HUES6 (cell line): ENCODE results near the gene WRAP53.
A peak's percentile ranks its signal among the peaks of the same experiment; 100 is the strongest.

Experiments used
- H3K27ac ChIP-seq: 2 replicates; pipeline ENCODE4 v1.7.0; 2013; ENCODE audit warnings: low read depth, mild to moderate bottlenecking, low read length, inconsistent platforms
- H3K27me3 ChIP-seq: 2 replicates; pipeline ENCODE4 v1.6.1; 2013; ENCODE audit warnings: low read length; ENCODE audit not compliant: control insufficient read depth, insufficient read depth
- H3K36me3 ChIP-seq: 2 replicates; pipeline ENCODE4 v1.6.1; 2013; ENCODE audit warnings: low read length; ENCODE audit not compliant: control insufficient read depth, insufficient read depth
- H3K4me1 ChIP-seq: 2 replicates; pipeline ENCODE4 v1.6.1; 2013; ENCODE audit warnings: low read length; ENCODE audit not compliant: control insufficient read depth, insufficient read depth
- H3K4me3 ChIP-seq: 2 replicates; pipeline ENCODE4 v1.5.1; 2013; ENCODE audit warnings: low read depth, low read length
- H3K9ac ChIP-seq: one replicate; pipeline ENCODE4 v1.6.1; 2013; ENCODE audit warnings: mild to moderate bottlenecking, low read length
- H3K9me3 ChIP-seq: 2 replicates; pipeline ENCODE4 v1.6.1; 2013; ENCODE audit warnings: low read depth, low read length; ENCODE audit not compliant: control insufficient read depth, insufficient read depth

The WRAP53 gene

GRCh38 chr17:7703584-7704479, 15.6 kb downstream of the WRAP53 start:
- Histone ChIP-seq H3K27ac (no peak overlapping the region), H3K36me3 (peaks cover 9% of the 10 kb centered on the region), H3K9me3 (no peaks in the 10 kb centered on the region), H3K4me1 (peaks cover 23% of the 10 kb centered on the region), H3K4me3 (peak overlapping the region; percentile 62), H3K9ac (peak overlapping the region; percentile 9), H3K27me3 (peaks cover 14% of the 10 kb centered on the region)

GRCh38 chr17:7704601-7705268, 16.5 kb downstream of the WRAP53 start, which contains the start of gene EFNB3:
TSS of gene EFNB3 (plus strand) at chr17:7705202. CDS start at chr17:7705599, 397 bp downstream.
- Histone ChIP-seq H3K27me3 (peaks cover 14% of the 10 kb centered on the region), H3K9ac (peak within 1 kb of the TSS; percentile 27), H3K36me3 (peaks cover 9% of the 10 kb centered on the region), H3K9me3 (no peaks in the 10 kb centered on the region), H3K4me1 (peaks cover 23% of the 10 kb centered on the region), H3K4me3 (peak within 1 kb of the TSS; percentile 62), H3K27ac (no peak within 1 kb of the TSS)

GRCh38 chr17:7705269-7706255, 17.3 kb downstream of the WRAP53 start:
- H3K27ac ChIP-seq: no peak overlapping the region
- peak overlapping the region; percentile 62 for H3K4me3 ChIP-seq
- H3K4me1 ChIP-seq: peaks cover 23% of the 10 kb centered on the region
- peaks cover 14% of the 10 kb centered on the region for H3K27me3 ChIP-seq
- no peaks in the 10 kb centered on the region for H3K9me3 ChIP-seq
- peaks cover 8% of the 10 kb centered on the region for H3K36me3 ChIP-seq
- H3K9ac ChIP-seq: peak overlapping the region; percentile 27

GRCh38 chr17:7706631-7707354, 18.5 kb downstream of the WRAP53 start:
- H3K27ac ChIP-seq: no peak overlapping the region
- no peaks in the 10 kb centered on the region for H3K9me3 ChIP-seq
- H3K9ac ChIP-seq: no peak overlapping the region
- H3K4me3 ChIP-seq: 0 out of 2 replicates have a peak overlapping the region, but pooled peaks have one; percentile 62
- peaks cover 15% of the 10 kb centered on the region for H3K27me3 ChIP-seq
- no peaks in the 10 kb centered on the region for H3K36me3 ChIP-seq
- peaks cover 27% of the 10 kb centered on the region for H3K4me1 ChIP-seq

- Histone ChIP-seq H3K9me3 (no peaks in the 10 kb centered on the region), H3K4me3 (no peak overlapping the region), H3K9ac (no peak overlapping the region), H3K27me3 (peaks cover 21% of the 10 kb centered on the region), H3K36me3 (no peaks in the 10 kb centered on the region), H3K4me1 (peaks cover 33% of the 10 kb centered on the region), H3K27ac (no peak overlapping the region)
These were observed 19.2 kb downstream of the WRAP53 start for GRCh38 chr17:7707446-7707845.

GRCh38 chr17:7707858-7708750, 19.8 kb downstream of the WRAP53 start:
- peaks cover 21% of the 10 kb centered on the region for H3K27me3 ChIP-seq
- no peak overlapping the region for H3K27ac ChIP-seq
- no peaks in the 10 kb centered on the region for H3K36me3 ChIP-seq
- no peak overlapping the region for H3K4me3 ChIP-seq
- H3K9ac ChIP-seq: no peak overlapping the region
- peaks cover 35% of the 10 kb centered on the region for H3K4me1 ChIP-seq
- H3K9me3 ChIP-seq: no peaks in the 10 kb centered on the region

- Histone ChIP-seq H3K9ac (no peak overlapping the region), H3K36me3 (no peaks in the 10 kb centered on the region), H3K9me3 (no peaks in the 10 kb centered on the region), H3K27ac (no peak overlapping the region), H3K27me3 (peaks cover 24% of the 10 kb centered on the region), H3K4me3 (no peak overlapping the region), H3K4me1 (peaks cover 27% of the 10 kb centered on the region)
These were observed 20.8 kb downstream of the WRAP53 start for GRCh38 chr17:7709031-7709430.

- H3K4me3 ChIP-seq: no peak overlapping the region
- H3K9me3 ChIP-seq: no peaks in the 10 kb centered on the region
- H3K27ac ChIP-seq: no peak overlapping the region
- no peaks in the 10 kb centered on the region for H3K36me3 ChIP-seq
- peaks cover 23% of the 10 kb centered on the region for H3K4me1 ChIP-seq
- H3K27me3 ChIP-seq: peaks cover 24% of the 10 kb centered on the region
- H3K9ac ChIP-seq: no peak overlapping the region
These were observed 22.0 kb downstream of the WRAP53 start for GRCh38 chr17:7710301-7710700.

GRCh38 chr17:7711051-7711755, 22.9 kb downstream of the WRAP53 start:
- Histone ChIP-seq H3K4me3 (no peak overlapping the region), H3K36me3 (no peaks in the 10 kb centered on the region), H3K27ac (no peak overlapping the region), H3K9me3 (no peaks in the 10 kb centered on the region), H3K9ac (no peak overlapping the region), H3K4me1 (peaks cover 23% of the 10 kb centered on the region), H3K27me3 (peaks cover 18% of the 10 kb centered on the region)
